GM23338 (cell line): Measurements from ENCODE around the gene AHCYL1. TPM values are rescaled to one million over a fixed set of nuclear protein-coding genes. Genes with fewer than 3 reads are reported as not detected.

Experiments
- ATAC-seq: fragments of 200-7000 bp; cut with Tn5 transposase; 3 replicates; pipeline ENCODE4 v1.9.1; 2020
- DNase-seq: peaks from one replicate; pipeline ENCODE4 v3.0.0-alpha.2; 2015; ENCODE audit warnings: low spot score
- H2AFZ ChIP-seq: fragments of 200-600 bp; sonication (generic); 2 replicates; pipeline ENCODE4 v1.8.0; 2016; ENCODE audit warnings: antibody characterized with exemption, mild to moderate bottlenecking, moderate library complexity
- H3F3A ChIP-seq: fragments of 200-600 bp; sonication (generic); replicated peaks from 2 replicates; pipeline ENCODE4 v1.8.0; 2017; ENCODE audit warnings: antibody characterized with exemption, mixed run types, low read depth
- H3K27ac ChIP-seq: fragments of 200-600 bp; sonication (generic); 2 replicates; pipeline ENCODE4 v1.6.1; 2016; ENCODE audit warnings: low read depth
- H3K27me3 ChIP-seq: fragments of 200-600 bp; sonication (generic); 2 replicates; pipeline ENCODE4 v1.8.0; 2016; ENCODE audit warnings: mild to moderate bottlenecking, mixed run types, moderate library complexity; ENCODE audit not compliant: insufficient read depth
- H3K36me3 ChIP-seq: fragments of 200-600 bp; sonication (generic); 2 replicates; pipeline ENCODE4 v1.8.0; 2016; ENCODE audit warnings: mild to moderate bottlenecking; ENCODE audit not compliant: insufficient read depth
- H3K4me1 ChIP-seq: fragments of 200-600 bp; sonication (generic); 2 replicates; pipeline ENCODE4 v1.8.0; 2016; ENCODE audit warnings: mild to moderate bottlenecking, moderate library complexity; ENCODE audit not compliant: insufficient read depth
- H3K4me2 ChIP-seq: fragments of 200-600 bp; sonication (generic); 2 replicates; pipeline ENCODE4 v1.7.1; 2017; ENCODE audit warnings: mixed run types
- H3K4me3 ChIP-seq: fragments of 200-600 bp; sonication (generic); 2 replicates; pipeline ENCODE4 v1.6.1; 2016; ENCODE audit warnings: mixed run types
- H3K79me2 ChIP-seq: fragments of 200-600 bp; sonication (generic); replicated peaks from 2 replicates; pipeline ENCODE4 v1.8.0; 2017; ENCODE audit warnings: mild to moderate bottlenecking; ENCODE audit not compliant: insufficient read depth
- H3K9me2 ChIP-seq: fragments of 200-600 bp; sonication (generic); 2 replicates; pipeline ENCODE4 v1.8.0; 2017; ENCODE audit not compliant: insufficient read depth
- H4K20me1 ChIP-seq: fragments of 200-600 bp; sonication (generic); replicated peaks from 2 replicates; pipeline ENCODE4 v1.8.0; 2017; ENCODE audit warnings: mild to moderate bottlenecking; ENCODE audit not compliant: insufficient read depth
- H3K27ac Mint-ChIP-seq: 2 replicates; pipeline ENCODE4 v1.8.0; 2020; ENCODE audit warnings: inconsistent platforms, mild to moderate bottlenecking, moderate library complexity, mixed read lengths
- H3K27me3 Mint-ChIP-seq: 3 replicates; pipeline ENCODE4 v1.8.0; 2022; ENCODE audit warnings: low read depth, mild to moderate bottlenecking, moderate library complexity, mixed read lengths, inconsistent platforms; ENCODE audit not compliant: insufficient read depth, poor library complexity
- H3K36me3 Mint-ChIP-seq: 3 replicates; pipeline ENCODE4 v1.8.0; 2021; ENCODE audit warnings: low read depth, mild to moderate bottlenecking, inconsistent platforms, moderate library complexity, mixed read lengths
- H3K4me1 Mint-ChIP-seq: 3 replicates; pipeline ENCODE4 v1.8.0; 2020; ENCODE audit warnings: mild to moderate bottlenecking, inconsistent platforms, mixed read lengths
- H3K4me3 Mint-ChIP-seq: 3 replicates; pipeline ENCODE4 v1.8.0; 2021; ENCODE audit warnings: moderate library complexity, mild to moderate bottlenecking, inconsistent platforms, mixed read lengths
- H3K9me3 Mint-ChIP-seq: 3 replicates; pipeline ENCODE4 v1.8.0; 2020; ENCODE audit warnings: moderate library complexity, mild to moderate bottlenecking, inconsistent platforms, mixed read lengths
- CREB1 ChIP-seq: fragments of 250-450 bp; sonication (Bioruptor Pico); IDR thresholded peaks from 2 replicates; pipeline ENCODE4 v1.5.0; 2020; ENCODE audit warnings: low read depth, mild to moderate bottlenecking, moderate library complexity
- EZH2 ChIP-seq: fragments of 200-600 bp; sonication (generic); IDR thresholded peaks from one replicate; pipeline ENCODE4 v1.8.0; 2017; ENCODE audit warnings: antibody characterized with exemption, mild to moderate bottlenecking, low read depth; ENCODE audit not compliant: unreplicated experiment
- EZH2phosphoT487 ChIP-seq: fragments of 200-600 bp; sonication (generic); IDR thresholded peaks from one replicate; pipeline ENCODE4 v1.8.1; 2018; ENCODE audit warnings: antibody characterized with exemption; ENCODE audit not compliant: unreplicated experiment
- JUNB ChIP-seq: IDR thresholded peaks from one replicate; pipeline ENCODE4 v1.6.1; 2016; ENCODE audit warnings: antibody characterized with exemption; ENCODE audit not compliant: unreplicated experiment
- NANOG ChIP-seq: IDR thresholded peaks from 2 replicates; pipeline ENCODE4 v1.6.1; 2016; ENCODE audit warnings: antibody characterized with exemption, borderline replicate concordance
- POLR2AphosphoS5 ChIP-seq: IDR thresholded peaks from 2 replicates; pipeline ENCODE4 v1.6.1; 2016; ENCODE audit warnings: antibody characterized with exemption, low read depth
- REST ChIP-seq: IDR thresholded peaks from one replicate; pipeline ENCODE4 v1.6.1; 2018; ENCODE audit warnings: antibody characterized with exemption; ENCODE audit not compliant: unreplicated experiment
- STAT1 ChIP-seq: IDR thresholded peaks from one replicate; pipeline ENCODE4 v1.6.1; 2016; ENCODE audit warnings: antibody characterized with exemption; ENCODE audit not compliant: unreplicated experiment
- ZNF114 ChIP-seq: fragments of 250-450 bp; sonication (Bioruptor Pico); IDR thresholded peaks from 2 replicates; pipeline ENCODE4 v1.5.0; 2020; ENCODE audit warnings: mild to moderate bottlenecking, moderate library complexity
- ZNF331 ChIP-seq: fragments of 250-450 bp; sonication (Bioruptor Pico); IDR thresholded peaks from 2 replicates; pipeline ENCODE4 v1.5.0; 2020; ENCODE audit warnings: low read depth, mild to moderate bottlenecking, moderate library complexity
- ZNF462 ChIP-seq: fragments of 250-450 bp; sonication (Bioruptor Pico); IDR thresholded peaks from 2 replicates; pipeline ENCODE4 v1.5.0; 2020; ENCODE audit warnings: mild to moderate bottlenecking, moderate library complexity
- polyA plus RNA-seq: library from polyadenylated mRNA; unstranded; fragments of >200 nt; fragmentation: Nextera tagmentation; extraction: Ambion mirVana; gene quantifications from 2 replicates; pipeline ENCODE4 v1.2.1, GENCODE V29; 2016
- total RNA-seq: library from RNA; depleted of rRNA; stranded (reverse); fragments of >200 nt; shearing (Covaris generic); gene quantifications from 2 replicates; pipeline ENCODE4 v1.2.3, GENCODE V29; 2014
- TF ChIP-seq, protein P1 (sequence below), 2 experiments: fragments of 200-600 bp in 1 of 2; sonication (generic) in 1 of 2; conservative IDR thresholded peaks; 2 replicates each; pipeline versions ENCODE4 v1.5.1 to v1.6.1; 2016 to 2017; ENCODE audit warnings: antibody characterized with exemption in 2 of 2, low read depth in 2 of 2, mild to moderate bottlenecking in 2 of 2, moderate library complexity in 1 of 2
- TF ChIP-seq, protein P2 (sequence below): IDR thresholded peaks from 2 replicates; pipeline ENCODE4 v1.6.1; 2016; ENCODE audit warnings: antibody characterized with exemption

AHCYL1 gene
- total and polyA plus RNA-seq, 2 experiments from 2014 or later, result 63.3 to 70.0 TPM

- DNase-seq (no peak), ATAC-seq (no peak)
- Mint-ChIP-seq H3K9me3 (no peaks in the 10 kb centered on the region), H3K27ac (no peak overlapping the region), H3K36me3 (no peaks in the 10 kb centered on the region), H3K27me3 (peaks cover 2% of the 10 kb centered on the region), H3K4me3 (no peak overlapping the region), H3K4me1 (peaks cover 3% of the 10 kb centered on the region)
- no peaks in the 10 kb centered on the region for H3K4me1 ChIP-seq
- no peak overlapping the region for H3K4me2 ChIP-seq
- H4K20me1 ChIP-seq, result no peaks in the 10 kb centered on the region
- no peak overlapping the region for H3K27ac ChIP-seq
- no peaks in the 10 kb centered on the region for H3K27me3 ChIP-seq
- H3K79me2 ChIP-seq, result no peaks in the 10 kb centered on the region
- no peak overlapping the region for H3K4me3 ChIP-seq
- no peak overlapping the region for H2AFZ ChIP-seq
- no peaks in the 10 kb centered on the region for H3F3A ChIP-seq
- no peaks in the 10 kb centered on the region for H3K36me3 ChIP-seq
- H3K9me2 ChIP-seq, result peaks cover 14% of the 10 kb centered on the region
- TF ChIP-seq NANOG (no peak), ZNF114 (CRISPR knock-in tag) (no peak), STAT1 (no peak), POLR2AphosphoS5 (no peak), ZNF462 (CRISPR knock-in tag) (no peak), ZNF331 (CRISPR knock-in tag) (no peak), JUNB (no peak), CREB1 (no peak), EZH2 (no peak), EZH2phosphoT487 (no peak), REST (no peak)
- TF ChIP-seq, protein P1, sequence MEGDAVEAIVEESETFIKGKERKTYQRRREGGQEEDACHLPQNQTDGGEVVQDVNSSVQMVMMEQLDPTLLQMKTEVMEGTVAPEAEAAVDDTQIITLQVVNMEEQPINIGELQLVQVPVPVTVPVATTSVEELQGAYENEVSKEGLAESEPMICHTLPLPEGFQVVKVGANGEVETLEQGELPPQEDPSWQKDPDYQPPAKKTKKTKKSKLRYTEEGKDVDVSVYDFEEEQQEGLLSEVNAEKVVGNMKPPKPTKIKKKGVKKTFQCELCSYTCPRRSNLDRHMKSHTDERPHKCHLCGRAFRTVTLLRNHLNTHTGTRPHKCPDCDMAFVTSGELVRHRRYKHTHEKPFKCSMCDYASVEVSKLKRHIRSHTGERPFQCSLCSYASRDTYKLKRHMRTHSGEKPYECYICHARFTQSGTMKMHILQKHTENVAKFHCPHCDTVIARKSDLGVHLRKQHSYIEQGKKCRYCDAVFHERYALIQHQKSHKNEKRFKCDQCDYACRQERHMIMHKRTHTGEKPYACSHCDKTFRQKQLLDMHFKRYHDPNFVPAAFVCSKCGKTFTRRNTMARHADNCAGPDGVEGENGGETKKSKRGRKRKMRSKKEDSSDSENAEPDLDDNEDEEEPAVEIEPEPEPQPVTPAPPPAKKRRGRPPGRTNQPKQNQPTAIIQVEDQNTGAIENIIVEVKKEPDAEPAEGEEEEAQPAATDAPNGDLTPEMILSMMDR (conservative IDR thresholded peaks at IDR 0.05; ENCODE audit: low read depth in 2 of 2), result no peak
- TF ChIP-seq, protein P2, sequence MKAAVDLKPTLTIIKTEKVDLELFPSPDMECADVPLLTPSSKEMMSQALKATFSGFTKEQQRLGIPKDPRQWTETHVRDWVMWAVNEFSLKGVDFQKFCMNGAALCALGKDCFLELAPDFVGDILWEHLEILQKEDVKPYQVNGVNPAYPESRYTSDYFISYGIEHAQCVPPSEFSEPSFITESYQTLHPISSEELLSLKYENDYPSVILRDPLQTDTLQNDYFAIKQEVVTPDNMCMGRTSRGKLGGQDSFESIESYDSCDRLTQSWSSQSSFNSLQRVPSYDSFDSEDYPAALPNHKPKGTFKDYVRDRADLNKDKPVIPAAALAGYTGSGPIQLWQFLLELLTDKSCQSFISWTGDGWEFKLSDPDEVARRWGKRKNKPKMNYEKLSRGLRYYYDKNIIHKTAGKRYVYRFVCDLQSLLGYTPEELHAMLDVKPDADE, result no peak
Observed at GRCh38 chr1:109977657-109978378, 6.7 kb upstream of the AHCYL1 start.
